GM18526 (cell line): Measurements from ENCODE around the gene RASAL2.

ENCODE experiments used
- POLR2A ChIP-seq: IDR thresholded peaks from 3 replicates; pipeline ENCODE4 v1.6.1; 2011; ENCODE audit not compliant: insufficient read length; ENCODE audit errors: extremely low read depth

The RASAL2 gene

GRCh38 chr1:178126261-178126660 lies 32.4 kb downstream of the RASAL2 start:
- TF ChIP-seq POLR2A: no peak

- TF ChIP-seq POLR2A: no peak
Measured at GRCh38 chr1:178126741-178127185, 32.9 kb downstream of the RASAL2 start.

GRCh38 chr1:178127482-178128191 lies 33.7 kb downstream of the RASAL2 start:
- no peak for TF ChIP-seq POLR2A

- no peak for TF ChIP-seq POLR2A
Measured at GRCh38 chr1:178133239-178133989, 39.5 kb downstream of the RASAL2 start.

- no peak for TF ChIP-seq POLR2A
Measured at GRCh38 chr1:178134061-178134460, 40.2 kb downstream of the RASAL2 start.

GRCh38 chr1:178137238-178137637 lies 43.3 kb downstream of the RASAL2 start:
- TF ChIP-seq POLR2A: no peak

GRCh38 chr1:178142806-178143205 lies 48.9 kb downstream of the RASAL2 start:
- TF ChIP-seq POLR2A: no peak

GRCh38 chr1:178143730-178144690 lies 50.1 kb downstream of the RASAL2 start:
- no peak for TF ChIP-seq POLR2A

- no peak for TF ChIP-seq POLR2A
Measured at GRCh38 chr1:178145605-178146004, 51.7 kb downstream of the RASAL2 start.

- TF ChIP-seq POLR2A: no peak
Measured at GRCh38 chr1:178146436-178146835, 52.5 kb downstream of the RASAL2 start.

GRCh38 chr1:178150610-178151009 lies 56.7 kb downstream of the RASAL2 start:
- TF ChIP-seq POLR2A: no peak

GRCh38 chr1:178151831-178152230 lies 57.9 kb downstream of the RASAL2 start:
- no peak for TF ChIP-seq POLR2A

- TF ChIP-seq POLR2A: no peak
Measured at GRCh38 chr1:178155481-178156255, 61.8 kb downstream of the RASAL2 start.

- no peak for TF ChIP-seq POLR2A
Measured at GRCh38 chr1:178160736-178161475, 67.0 kb downstream of the RASAL2 start.
